ENCODE data around the gene NCR2.

- TF ChIP-seq ELF4 (IDR thresholded peaks at IDR 0.05) (no peak), SP1 (IDR thresholded peaks at IDR 0.05) (no peak), NFRKB (IDR thresholded peaks at IDR 0.05) (no peak), PKNOX1 (IDR thresholded peaks at IDR 0.05) (no peak), TARDBP (IDR thresholded peaks at IDR 0.05) (no peak), SUZ12 (IDR thresholded peaks at IDR 0.05) (no peak), L3MBTL2 (conservative IDR thresholded peaks at IDR 0.05) (no peak), BHLHE40 (IDR thresholded peaks at IDR 0.05; ENCODE audit: borderline replicate concordance) (no peak), ARNT (IDR thresholded peaks at IDR 0.05) (no peak), FOXA1 (IDR thresholded peaks at IDR 0.05) (no peak), LEF1 (IDR thresholded peaks at IDR 0.05; ENCODE audit: borderline replicate concordance) (no peak), FOXM1 (IDR thresholded peaks at IDR 0.05; ENCODE audit: borderline replicate concordance) (no peak), HDGF (IDR thresholded peaks at IDR 0.05; ENCODE audit: borderline replicate concordance) (no peak)
These were observed 36.5 kb upstream of the NCR2 start for GRCh38 chr6:41298785-41299502.
